ENCODE measurements around the gene ATXN1.
"Not testable (repeated sequence)": the region's sequence is repeated elsewhere in the genome, so short reads cannot be mapped to it uniquely, and the experiment has no call there.

ATXN1 gene

GRCh38 chr6:16400248-16400760 lies 361.0 kb downstream of the ATXN1 start:
- no peak for DNase-seq

- DNase-seq: no peak
Measured at GRCh38 chr6:16399695-16400094, 361.6 kb downstream of the ATXN1 start.

- no peak for DNase-seq
Measured at GRCh38 chr6:16399158-16399557, 362.1 kb downstream of the ATXN1 start.

GRCh38 chr6:16398587-16398986 lies 362.7 kb downstream of the ATXN1 start:
- DNase-seq: no peak

- no peak for DNase-seq
Measured at GRCh38 chr6:16397623-16398022, 363.6 kb downstream of the ATXN1 start.

GRCh38 chr6:16396497-16397319 lies 364.6 kb downstream of the ATXN1 start:
- no peak for DNase-seq

- DNase-seq: no peak
Measured at GRCh38 chr6:16394632-16395031, 366.6 kb downstream of the ATXN1 start.

- no peak for DNase-seq
Measured at GRCh38 chr6:16393326-16393725, 367.9 kb downstream of the ATXN1 start.

- DNase-seq: no peak
Measured at GRCh38 chr6:16392010-16392409, 369.2 kb downstream of the ATXN1 start.

GRCh38 chr6:16391451-16391912 lies 369.8 kb downstream of the ATXN1 start:
- DNase-seq: no peak

- not testable (repeated sequence) for DNase-seq
Measured at GRCh38 chr6:16390909-16391450, 370.3 kb downstream of the ATXN1 start.

GRCh38 chr6:16389642-16390041 lies 371.6 kb downstream of the ATXN1 start:
- no peak for DNase-seq

GRCh38 chr6:16388488-16388887 lies 372.8 kb downstream of the ATXN1 start:
- DNase-seq: no peak

GRCh38 chr6:16386057-16386456 lies 375.2 kb downstream of the ATXN1 start:
- DNase-seq: no peak

GRCh38 chr6:16383607-16384206 lies 377.6 kb downstream of the ATXN1 start:
- no peak for DNase-seq

- not testable (repeated sequence) for DNase-seq
Measured at GRCh38 chr6:16381968-16382367, 379.3 kb downstream of the ATXN1 start.

- DNase-seq: no peak
Measured at GRCh38 chr6:16380220-16380809, 380.9 kb downstream of the ATXN1 start.

GRCh38 chr6:16378360-16378759 lies 382.9 kb downstream of the ATXN1 start:
- not testable (repeated sequence) for DNase-seq

GRCh38 chr6:16377470-16377869 lies 383.8 kb downstream of the ATXN1 start:
- no peak for DNase-seq

- DNase-seq: no peak
Measured at GRCh38 chr6:16375843-16376242, 385.4 kb downstream of the ATXN1 start.

- DNase-seq: no peak
Measured at GRCh38 chr6:16375206-16375605, 386.1 kb downstream of the ATXN1 start.

GRCh38 chr6:16374461-16375200 lies 386.6 kb downstream of the ATXN1 start:
- DNase-seq: no peak

- DNase-seq: no peak
Measured at GRCh38 chr6:16374016-16374415, 387.2 kb downstream of the ATXN1 start.
